ENCODE data around the gene NOBOX. TPM values are rescaled to one million over a fixed set of nuclear protein-coding genes. Genes with fewer than 3 reads are reported as not detected.

The NOBOX gene
- total and polyA plus RNA-seq, 2 donors from 2014 or later = not detected

DNA sequence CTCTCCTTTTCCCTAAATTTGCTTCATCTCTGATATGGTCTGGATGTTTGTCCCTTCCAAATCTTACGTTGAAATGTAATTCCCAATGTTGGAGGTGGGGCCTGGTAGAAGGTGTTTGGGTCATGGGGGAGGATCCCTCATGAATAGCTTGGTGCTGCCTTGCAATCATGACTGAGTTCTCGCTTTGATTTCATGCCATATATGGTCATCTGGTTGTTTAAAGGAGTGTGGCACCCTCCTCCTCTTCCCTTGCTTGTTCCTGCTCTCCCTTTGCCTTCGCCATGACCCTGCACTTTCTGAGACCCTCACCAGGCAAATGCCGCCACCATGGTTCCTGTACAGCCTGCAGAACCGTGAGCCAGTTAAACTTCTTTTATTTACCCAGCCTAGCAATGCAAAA is 14.5 kb downstream of the NOBOX start:
- DNase-seq = peak in 1 of 5 donors; percentile 18
- Histone ChIP-seq H3K4me3 (ENCODE audit: low read length in 3 of 3) (no peak overlapping the region), H3K27ac (ENCODE audit: low read depth in 2 of 2, low read length in 2 of 2) (no peak overlapping the region), H3K9ac (ENCODE audit: low read length in 3 of 3) (no peak overlapping the region), H3K4me1 (ENCODE audit: control insufficient read depth in 2 of 3, insufficient read depth in 2 of 3, low read depth in 1 of 3, low read length in 3 of 3) (peaks cover 0 to 8% (median 0%) of the 10 kb centered on the region in 3 donors), H3K36me3 (ENCODE audit: control insufficient read depth in 2 of 3, insufficient read depth in 3 of 3, low read length in 3 of 3) (no peaks in the 10 kb centered on the region), H3K27me3 (ENCODE audit: control insufficient read depth, insufficient read depth, low read length) (no peaks in the 10 kb centered on the region), H3K9me3 (ENCODE audit: control insufficient read depth in 2 of 3, insufficient read depth in 1 of 3, low read length in 3 of 3) (no peaks in the 10 kb centered on the region)
- TF ChIP-seq, protein P1, sequence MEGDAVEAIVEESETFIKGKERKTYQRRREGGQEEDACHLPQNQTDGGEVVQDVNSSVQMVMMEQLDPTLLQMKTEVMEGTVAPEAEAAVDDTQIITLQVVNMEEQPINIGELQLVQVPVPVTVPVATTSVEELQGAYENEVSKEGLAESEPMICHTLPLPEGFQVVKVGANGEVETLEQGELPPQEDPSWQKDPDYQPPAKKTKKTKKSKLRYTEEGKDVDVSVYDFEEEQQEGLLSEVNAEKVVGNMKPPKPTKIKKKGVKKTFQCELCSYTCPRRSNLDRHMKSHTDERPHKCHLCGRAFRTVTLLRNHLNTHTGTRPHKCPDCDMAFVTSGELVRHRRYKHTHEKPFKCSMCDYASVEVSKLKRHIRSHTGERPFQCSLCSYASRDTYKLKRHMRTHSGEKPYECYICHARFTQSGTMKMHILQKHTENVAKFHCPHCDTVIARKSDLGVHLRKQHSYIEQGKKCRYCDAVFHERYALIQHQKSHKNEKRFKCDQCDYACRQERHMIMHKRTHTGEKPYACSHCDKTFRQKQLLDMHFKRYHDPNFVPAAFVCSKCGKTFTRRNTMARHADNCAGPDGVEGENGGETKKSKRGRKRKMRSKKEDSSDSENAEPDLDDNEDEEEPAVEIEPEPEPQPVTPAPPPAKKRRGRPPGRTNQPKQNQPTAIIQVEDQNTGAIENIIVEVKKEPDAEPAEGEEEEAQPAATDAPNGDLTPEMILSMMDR (IDR thresholded peaks at IDR 0.05; ENCODE audit: borderline replicate concordance, extremely low read depth, insufficient read depth) = no peak
- intact Hi-C loops (cut with DNase I) = no loop called here
- no peak for FAIRE-seq

DNA sequence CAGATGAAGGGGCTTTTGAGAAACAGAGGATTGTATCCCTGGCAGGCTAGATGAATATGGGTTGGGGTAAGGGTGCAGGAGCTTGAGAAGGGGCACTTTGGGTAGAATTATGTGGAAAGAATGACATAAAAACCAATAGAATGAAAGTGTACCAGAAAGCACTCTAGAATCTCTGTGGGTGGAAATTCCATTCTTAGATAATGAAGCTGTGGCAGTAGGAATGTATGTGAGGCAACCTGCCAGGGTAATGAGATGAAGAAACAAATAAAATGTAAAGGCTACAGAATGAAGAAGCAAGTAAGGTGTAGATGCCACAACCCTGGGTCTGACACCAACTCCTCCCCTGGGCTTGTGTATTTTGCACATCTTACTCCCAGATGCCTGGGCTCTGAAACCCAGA is 16.8 kb downstream of the NOBOX start:
- FAIRE-seq = no peak
- TF ChIP-seq, protein P1 (IDR thresholded peaks at IDR 0.05; ENCODE audit: borderline replicate concordance, extremely low read depth, insufficient read depth) = no peak
- intact Hi-C loops (cut with DNase I) = no loop called here
- Histone ChIP-seq H3K27ac (ENCODE audit: low read depth in 2 of 2, low read length in 2 of 2) (no peak overlapping the region), H3K4me3 (ENCODE audit: low read length in 3 of 3) (no peak overlapping the region), H3K36me3 (ENCODE audit: control insufficient read depth in 2 of 3, insufficient read depth in 3 of 3, low read length in 3 of 3) (no peaks in the 10 kb centered on the region), H3K4me1 (ENCODE audit: control insufficient read depth in 2 of 3, insufficient read depth in 2 of 3, low read depth in 1 of 3, low read length in 3 of 3) (peaks cover 0 to 8% (median 6%) of the 10 kb centered on the region in 3 donors), H3K9ac (ENCODE audit: low read length in 3 of 3) (no peak overlapping the region), H3K27me3 (ENCODE audit: control insufficient read depth, insufficient read depth, low read length) (no peaks in the 10 kb centered on the region), H3K9me3 (ENCODE audit: control insufficient read depth in 2 of 3, insufficient read depth in 1 of 3, low read length in 3 of 3) (no peaks in the 10 kb centered on the region)
- no peak for DNase-seq

DNA sequence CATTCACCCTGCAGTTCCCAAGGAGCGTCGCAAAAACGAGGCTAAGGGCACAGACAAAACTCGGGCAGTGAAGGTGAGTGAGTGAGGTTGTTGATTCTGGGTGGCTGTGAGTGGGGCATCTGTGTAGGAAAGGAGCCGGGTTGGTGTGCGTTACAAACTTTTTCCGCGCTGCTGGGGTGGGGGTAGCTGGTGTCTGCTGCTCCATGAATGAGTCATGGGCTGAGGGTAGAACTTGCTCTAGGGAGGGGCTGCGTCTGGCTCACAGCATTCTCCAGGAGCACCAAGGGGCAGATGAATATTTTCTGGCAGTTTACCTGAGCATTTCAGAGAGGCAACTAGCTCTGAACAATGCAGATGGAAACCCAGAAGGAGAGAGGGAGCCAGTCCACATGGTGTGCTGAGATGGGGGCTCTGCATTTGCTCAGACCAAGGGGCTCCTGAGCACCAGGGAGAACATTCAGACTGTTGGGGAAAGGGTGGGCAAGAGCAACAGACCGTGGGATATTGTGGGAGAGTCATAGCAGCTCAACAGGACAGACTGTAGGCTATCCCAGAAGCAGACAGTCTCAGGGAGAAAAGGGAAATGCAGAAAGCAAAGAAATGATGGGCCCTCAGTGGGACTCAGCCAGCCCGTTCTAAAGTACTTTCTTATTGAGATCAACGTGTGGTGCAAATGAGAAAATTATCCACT is 18.8 kb downstream of the NOBOX start:
- Histone ChIP-seq H3K27ac (ENCODE audit: low read depth in 2 of 2, low read length in 2 of 2) (peak overlapping the region; percentile 30 to 78), H3K36me3 (ENCODE audit: control insufficient read depth in 2 of 3, insufficient read depth in 3 of 3, low read length in 3 of 3) (no peaks in the 10 kb centered on the region), H3K4me1 (ENCODE audit: control insufficient read depth in 2 of 3, insufficient read depth in 2 of 3, low read depth in 1 of 3, low read length in 3 of 3) (peaks cover 0 to 8% (median 6%) of the 10 kb centered on the region in 3 donors), H3K9ac (ENCODE audit: low read length in 3 of 3) (no peak overlapping the region), H3K27me3 (ENCODE audit: control insufficient read depth, insufficient read depth, low read length) (no peaks in the 10 kb centered on the region), H3K9me3 (ENCODE audit: control insufficient read depth in 2 of 3, insufficient read depth in 1 of 3, low read length in 3 of 3) (no peaks in the 10 kb centered on the region), H3K4me3 (ENCODE audit: low read length in 3 of 3) (peak overlapping the region in 1 of 3 donors; percentile 30)
- TF ChIP-seq, protein P1 (IDR thresholded peaks at IDR 0.05; ENCODE audit: borderline replicate concordance, extremely low read depth, insufficient read depth) = no peak
- intact Hi-C loops (cut with DNase I) = no loop called here
- DNase-seq (peak in 4 of 5 donors; percentile 33 to 77 (median 38)), FAIRE-seq (no peak)
